Measurements from ENCODE around the gene GTPBP3. TPM values are rescaled to one million over a fixed set of nuclear protein-coding genes. Genes with fewer than 3 reads are reported as not detected.

The GTPBP3 gene
- total RNA-seq, 2 donors from 2014 or later, result 31.6 to 72.5 TPM

DNA sequence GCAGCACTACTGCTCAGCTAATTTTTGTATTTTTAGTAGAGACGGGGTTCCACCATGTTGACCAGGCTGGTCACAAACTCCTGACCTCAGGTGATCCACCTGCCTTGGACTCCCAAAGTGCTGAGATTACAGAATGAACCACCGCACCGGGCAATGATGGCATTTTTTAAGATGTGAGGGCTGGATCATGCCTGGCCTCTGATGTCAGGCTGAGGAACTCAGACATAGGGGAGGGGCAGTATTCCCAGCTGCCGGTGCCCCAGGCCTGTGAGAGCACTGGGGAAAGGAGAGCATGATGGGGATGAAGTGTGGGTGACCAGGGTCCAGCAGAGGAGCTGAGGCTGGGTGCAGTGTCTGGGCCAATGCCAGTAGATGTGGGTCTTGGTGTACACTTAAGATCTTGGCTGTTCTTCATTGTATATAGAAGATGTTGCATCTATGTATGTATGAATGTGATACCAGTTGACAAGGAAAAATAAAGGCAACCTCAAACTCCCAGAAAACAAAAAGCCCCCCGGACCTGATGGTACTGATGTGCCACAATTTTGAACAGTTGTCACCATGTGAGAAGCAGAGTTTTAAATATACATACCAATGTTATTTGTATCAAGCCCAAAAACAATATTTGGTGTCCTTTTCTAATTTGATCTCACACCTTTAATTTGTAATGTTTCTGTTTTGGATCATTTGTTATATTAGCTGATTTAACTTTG is 43.2 kb downstream of the GTPBP3 start:
- DNase-seq (ENCODE audit: low spot score) (no peak), ATAC-seq (no peak)
- Mint-ChIP-seq H3K36me3 (no peaks in the 10 kb centered on the region), H3K4me3 (no peak overlapping the region), H3K27me3 (peaks cover 0 to 8% of the 10 kb centered on the region in 2 donors), H3K4me1 (ENCODE audit: low read depth in 2 of 2) (peaks cover 4 to 6% of the 10 kb centered on the region in 2 donors), H3K27ac (no peak overlapping the region), H3K9me3 (no peaks in the 10 kb centered on the region)

DNA sequence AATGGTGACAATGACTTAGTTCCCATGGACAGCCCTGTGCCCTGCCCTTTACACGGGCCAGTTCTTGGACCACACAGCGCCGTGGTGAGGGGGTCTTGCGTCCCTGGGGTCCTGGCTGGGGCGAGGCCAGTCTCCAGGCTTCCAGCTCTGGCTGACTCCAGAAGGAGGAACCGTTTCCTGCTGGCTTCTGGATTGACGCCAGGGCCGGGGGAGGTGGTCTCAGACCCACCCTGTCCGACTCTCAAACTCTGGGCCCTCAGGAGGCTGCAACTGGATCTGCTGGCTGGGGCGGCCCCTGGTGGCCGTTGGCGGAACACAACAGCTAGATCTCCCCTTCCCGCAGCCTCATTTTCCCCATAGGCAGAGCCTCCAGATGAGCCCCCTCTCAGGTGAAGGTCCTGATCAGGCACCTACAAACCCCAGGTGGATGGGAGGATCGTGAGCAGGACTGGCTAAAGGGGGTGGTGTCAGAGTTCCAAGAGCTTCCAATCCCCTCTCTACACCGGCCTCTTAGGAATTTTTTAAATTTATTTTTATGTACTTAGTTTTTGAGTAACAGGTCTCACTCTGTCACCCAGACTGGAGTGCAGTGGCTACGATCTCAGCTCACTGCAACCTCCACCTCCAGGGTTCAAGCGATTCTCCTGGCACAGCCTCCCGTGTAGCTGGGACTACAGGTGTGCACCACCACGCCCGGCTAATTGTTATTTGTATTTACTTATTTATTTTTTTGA is 48.7 kb downstream of the GTPBP3 start:
- Mint-ChIP-seq H3K36me3 (no peaks in the 10 kb centered on the region), H3K27ac (no peak overlapping the region)
- peak; percentile 60 to 66 for ATAC-seq

DNA sequence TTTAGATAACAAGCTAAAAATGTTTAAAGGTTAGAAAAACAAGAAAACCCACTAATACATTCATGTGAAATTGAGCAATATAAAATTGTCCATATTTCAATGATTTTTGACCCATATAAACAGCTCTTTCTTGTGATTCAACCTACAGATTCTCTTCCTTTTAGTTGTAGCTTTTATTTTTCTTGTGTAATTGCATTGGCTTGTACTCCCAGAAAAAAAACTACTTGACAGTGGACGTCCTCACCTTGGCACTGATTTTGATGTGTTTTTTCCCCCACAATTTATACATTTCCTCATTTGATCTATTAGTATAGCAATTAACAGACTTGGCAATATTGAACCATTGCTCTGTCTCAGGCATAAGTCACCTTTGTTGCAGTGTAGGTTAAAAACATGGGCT is 51.9 kb downstream of the GTPBP3 start:
- Mint-ChIP-seq H3K27me3 (peaks cover 0 to 3% of the 10 kb centered on the region in 2 donors), H3K9me3 (no peaks in the 10 kb centered on the region), H3K4me3 (no peak overlapping the region), H3K27ac (no peak overlapping the region), H3K36me3 (no peaks in the 10 kb centered on the region), H3K4me1 (ENCODE audit: low read depth in 2 of 2) (peaks cover 12% of the 10 kb centered on the region in 2 donors)
- ATAC-seq (no peak), DNase-seq (ENCODE audit: low spot score) (no peak)

More for the DNA sequence above, 48.7 kb downstream of the GTPBP3 start:
- no peak for DNase-seq (ENCODE audit: low spot score)
- H3K4me1 Mint-ChIP-seq (ENCODE audit: low read depth in 2 of 2), result peaks cover 8 to 9% of the 10 kb centered on the region in 2 donors
- no peak overlapping the region for H3K4me3 Mint-ChIP-seq
- peaks cover 0 to 3% of the 10 kb centered on the region in 2 donors for H3K27me3 Mint-ChIP-seq
- H3K9me3 Mint-ChIP-seq, result no peaks in the 10 kb centered on the region

DNA sequence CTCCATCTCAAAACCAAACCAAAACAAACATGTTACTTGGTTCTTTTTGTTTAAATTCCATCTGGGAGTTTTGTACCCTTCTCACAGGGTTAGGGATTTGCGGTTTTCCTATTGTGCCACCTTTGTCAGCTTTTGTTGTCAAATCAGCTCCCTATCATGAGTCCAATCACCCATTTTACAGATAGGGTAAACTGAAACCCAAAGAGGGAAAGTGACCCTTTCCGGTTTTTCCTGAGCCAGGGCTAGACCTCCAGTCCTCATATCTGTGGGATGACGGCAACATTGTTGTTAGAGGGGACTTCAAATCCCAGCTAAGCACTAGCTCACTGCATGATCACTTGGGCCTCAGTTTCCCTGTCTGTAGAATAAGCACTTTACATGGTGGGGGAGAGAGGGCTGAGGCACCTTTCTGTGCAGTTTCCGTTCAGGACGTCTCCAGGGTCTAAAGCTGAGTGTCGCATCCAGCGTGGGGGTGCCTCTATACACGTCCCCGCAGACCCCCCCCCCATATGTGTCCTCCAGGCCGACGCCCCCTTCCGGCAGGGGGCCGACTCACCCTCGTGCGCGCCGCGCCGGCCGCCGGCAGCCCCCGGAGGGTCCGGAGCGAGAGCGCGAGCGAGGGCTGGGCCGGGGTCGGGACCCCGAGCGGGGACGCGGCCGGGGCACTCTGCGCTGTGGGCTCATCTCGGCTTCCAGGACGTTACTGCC is 52.8 kb downstream of the GTPBP3 start:
- ATAC-seq, result no peak
- peaks cover 14 to 15% of the 10 kb centered on the region in 2 donors for H3K4me1 Mint-ChIP-seq (ENCODE audit: low read depth in 2 of 2)
- no peak overlapping the region for H3K27ac Mint-ChIP-seq
- H3K27me3 Mint-ChIP-seq, result peaks cover 0 to 3% of the 10 kb centered on the region in 2 donors
- H3K9me3 Mint-ChIP-seq, result no peaks in the 10 kb centered on the region
- DNase-seq (ENCODE audit: low spot score), result no peak
- peak overlapping the region; percentile 89 for H3K4me3 Mint-ChIP-seq
- H3K36me3 Mint-ChIP-seq, result no peaks in the 10 kb centered on the region

DNA sequence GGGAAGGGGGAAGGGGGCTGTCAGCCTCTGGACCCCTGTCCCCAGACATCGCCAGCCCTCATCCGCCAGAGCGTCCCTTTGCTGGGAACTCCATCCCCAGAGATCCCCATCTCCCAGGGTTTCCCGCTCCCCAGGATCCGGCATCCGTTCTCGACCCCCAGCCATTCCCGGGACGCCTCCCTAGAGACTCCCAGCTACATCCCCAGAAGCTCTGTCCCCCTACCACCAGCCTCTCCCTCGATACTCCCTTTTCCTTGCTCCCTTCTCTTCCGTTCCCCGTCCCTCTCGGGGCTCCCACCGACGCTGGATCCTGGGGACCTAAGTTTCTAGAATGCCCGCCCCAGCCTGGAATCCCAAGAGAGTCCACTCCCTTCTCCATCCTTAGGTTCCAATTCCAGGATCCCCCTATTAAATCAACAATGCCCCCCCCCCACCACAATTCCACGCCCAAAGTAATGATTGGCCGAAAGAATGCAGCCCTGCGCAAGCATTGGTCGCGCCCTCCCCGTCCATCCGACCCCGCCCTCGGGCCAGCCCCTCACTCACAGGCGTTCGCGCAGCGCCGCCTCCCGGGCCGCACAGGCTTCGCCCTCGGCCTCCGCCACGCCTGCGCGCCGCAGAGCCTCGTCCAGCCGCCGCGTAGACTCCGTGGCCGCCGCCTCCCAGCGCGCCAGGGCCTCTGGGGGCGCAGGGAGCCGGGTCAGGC is 53.5 kb downstream of the GTPBP3 start:
- Mint-ChIP-seq H3K27ac (peak overlapping the region in 1 of 2 donors; percentile 64), H3K36me3 (no peaks in the 10 kb centered on the region), H3K9me3 (no peaks in the 10 kb centered on the region), H3K4me3 (peak overlapping the region; percentile 89), H3K27me3 (peaks cover 0 to 3% of the 10 kb centered on the region in 2 donors), H3K4me1 (ENCODE audit: low read depth in 2 of 2) (peaks cover 17 to 19% of the 10 kb centered on the region in 2 donors)
- DNase-seq (ENCODE audit: low spot score) (peak; percentile 92), ATAC-seq (peak; percentile 99)

DNA sequence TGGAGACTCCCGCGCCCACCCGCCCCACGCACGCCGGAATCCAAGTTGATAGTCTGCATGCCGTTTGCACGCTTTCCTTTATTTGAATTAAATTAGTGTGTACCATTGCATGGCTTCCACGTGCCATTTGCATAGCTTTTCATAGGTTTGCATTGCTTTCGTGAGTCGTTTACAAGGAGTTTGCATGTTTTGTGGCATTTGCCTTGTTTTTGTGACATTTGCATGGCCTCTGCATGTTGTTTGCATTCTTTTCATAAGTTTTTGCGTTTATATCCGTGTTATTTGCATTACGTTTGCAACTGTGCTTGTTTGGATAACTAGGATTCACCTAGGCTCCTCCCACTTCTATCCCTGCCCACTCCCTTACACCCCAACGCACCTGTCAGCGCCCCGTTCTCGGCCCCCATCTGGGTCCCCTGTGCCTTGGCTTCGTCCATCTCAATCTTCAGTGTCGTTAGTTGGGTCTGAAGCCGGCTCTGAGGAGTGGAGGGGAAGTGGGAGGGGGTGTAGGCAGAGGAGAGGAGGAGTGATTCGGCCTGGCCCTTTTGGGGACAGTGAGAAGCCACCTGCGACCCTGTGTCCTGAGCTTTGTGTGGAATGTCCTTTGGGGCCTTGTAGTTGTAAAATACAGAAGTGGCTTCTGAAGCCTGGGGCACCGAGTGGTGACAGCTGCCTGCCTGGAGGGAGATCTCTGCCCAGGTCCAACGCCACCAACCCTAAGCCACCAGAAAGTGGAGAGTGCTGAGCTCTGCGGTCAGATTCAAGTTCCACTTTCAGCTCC is 54.2 kb downstream of the GTPBP3 start:
- H3K36me3 Mint-ChIP-seq, result no peaks in the 10 kb centered on the region
- no peak overlapping the region for H3K27ac Mint-ChIP-seq
- no peaks in the 10 kb centered on the region for H3K9me3 Mint-ChIP-seq
- peaks cover 17 to 19% of the 10 kb centered on the region in 2 donors for H3K4me1 Mint-ChIP-seq (ENCODE audit: low read depth in 2 of 2)
- no peak for DNase-seq (ENCODE audit: low spot score)
- peaks cover 0 to 3% of the 10 kb centered on the region in 2 donors for H3K27me3 Mint-ChIP-seq
- no peak for ATAC-seq
- peak overlapping the region; percentile 89 for H3K4me3 Mint-ChIP-seq

Other genes starting within 250 kb of the GTPBP3 start
- gene USE1, start 122.2 kb upstream of the GTPBP3 start, total RNA-seq, result 10 to 100 TPM; 25.9 to 28.7 TPM
- gene OCEL1, start 111.3 kb upstream of the GTPBP3 start, total RNA-seq, result 10 to 100 TPM; 14.7 to 31.9 TPM
- 10 to 100 TPM in 1 of 2 donors, 1 to 10 TPM in 1; 2.7 to 12.2 TPM for gene NR2F6, start 91.6 kb upstream of the GTPBP3 start, total RNA-seq
- not detected for gene USHBP1, start 72.8 kb upstream of the GTPBP3 start, total RNA-seq
- 100 to 1,000 TPM in 1 of 2 donors, 10 to 100 TPM in 1; 90.1 to 143 TPM for gene BABAM1, start 70.1 kb upstream of the GTPBP3 start, total RNA-seq
- gene ANKLE1, start 55.7 kb upstream of the GTPBP3 start, total RNA-seq, result 10 to 100 TPM in 1 of 2 donors, 1 to 10 TPM in 1; 2.0 to 34.6 TPM
- gene ABHD8, start 34.1 kb upstream of the GTPBP3 start, total RNA-seq, result 1 to 10 TPM; 6.5 to 6.8 TPM
- 100 to 1,000 TPM in 1 of 2 donors, 10 to 100 TPM in 1; 61.4 to 106 TPM for gene MRPL34, start 31.7 kb upstream of the GTPBP3 start, total RNA-seq
- 10 to 100 TPM; 57.7 to 68.3 TPM for gene DDA1, start 28.0 kb upstream of the GTPBP3 start, total RNA-seq
- 1 to 10 TPM; 5.5 to 7.0 TPM for gene ANO8, start 2.7 kb upstream of the GTPBP3 start, total RNA-seq
- under 1 TPM in 1 of 2 donors, not detected in 1; 0.59 TPM for gene PLVAP, start 39.8 kb downstream of the GTPBP3 start, total RNA-seq
- gene CCDC194, start 56.6 kb downstream of the GTPBP3 start, total RNA-seq, result 1 to 10 TPM; 4.4 to 6.6 TPM
- 100 to 1,000 TPM; 150 to 282 TPM for gene BST2, start 68.1 kb downstream of the GTPBP3 start, total RNA-seq
- 10 to 100 TPM; 37.0 to 45.9 TPM for gene MVB12A, start 82.5 kb downstream of the GTPBP3 start, total RNA-seq
- not detected for gene TMEM221, start 111.1 kb downstream of the GTPBP3 start, total RNA-seq
- not detected for gene NXNL1, start 123.4 kb downstream of the GTPBP3 start, total RNA-seq
- 1 to 10 TPM; 2.2 to 6.0 TPM for gene SLC27A1, start 133.0 kb downstream of the GTPBP3 start, total RNA-seq
- gene PGLS, start 174.1 kb downstream of the GTPBP3 start, total RNA-seq, result 10 to 100 TPM; 42.8 to 64.6 TPM
- 100 to 1,000 TPM in 1 of 2 donors, 10 to 100 TPM in 1; 53.9 to 122 TPM for gene COLGALT1, start 218.1 kb downstream of the GTPBP3 start, total RNA-seq

Measured in natural killer cell treated with Interleukin-12 subunit alpha and Interleukin-12 subunit beta and Interleukin-15 and Interleukin-18, amount 100 ng/mL, for 72 hours (primary cell).